ENCODE measurements around the gene METTL24. TPM values are rescaled to one million over a fixed set of nuclear protein-coding genes. Genes with fewer than 3 reads are reported as not detected.

The METTL24 gene
- total RNA-seq, 1 donor from 2014 or later = 0.91 TPM

- intact Hi-C loops (cut with DNase I) = no loop called here
- no peak for DNase-seq
- no peak for ATAC-seq (ENCODE audit: poor library complexity)
Measured at GRCh38 chr6:110341663-110342596, 16.2 kb downstream of the METTL24 start.

- intact Hi-C loops (cut with DNase I) = no loop called here
- ATAC-seq (ENCODE audit: poor library complexity) (no peak), DNase-seq (no peak)
Measured at GRCh38 chr6:110341067-110341466, 17.1 kb downstream of the METTL24 start.

GRCh38 chr6:110340392-110340965, 17.7 kb downstream of the METTL24 start:
- ATAC-seq (ENCODE audit: poor library complexity) = no peak
- DNase-seq = no peak
- intact Hi-C loops (cut with DNase I) = no loop called here

- DNase-seq (no peak), ATAC-seq (ENCODE audit: poor library complexity) (no peak)
- intact Hi-C loops (cut with DNase I) = no loop called here
Measured at GRCh38 chr6:110338820-110339470, 19.2 kb downstream of the METTL24 start.

- DNase-seq (no peak), ATAC-seq (ENCODE audit: poor library complexity) (no peak)
Measured at GRCh38 chr6:110337486-110337885, 20.7 kb downstream of the METTL24 start.

GRCh38 chr6:110334423-110335180, 23.5 kb downstream of the METTL24 start:
- DNase-seq (no peak), ATAC-seq (ENCODE audit: poor library complexity) (no peak)
- intact Hi-C loops (cut with DNase I) = no loop called here

More at GRCh38 chr6:110337486-110337885, 20.7 kb downstream of the METTL24 start:
- intact Hi-C loops (cut with DNase I) = no loop called here

GRCh38 chr6:110332281-110332680, 25.9 kb downstream of the METTL24 start:
- no peak for DNase-seq
- intact Hi-C loops (cut with DNase I) = no loop called here
- no peak for ATAC-seq (ENCODE audit: poor library complexity)

GRCh38 chr6:110331816-110332215, 26.3 kb downstream of the METTL24 start:
- ATAC-seq (ENCODE audit: poor library complexity) (peak; percentile 64), DNase-seq (no peak)
- intact Hi-C loops (cut with DNase I) = no loop called here

GRCh38 chr6:110331390-110331789, 26.8 kb downstream of the METTL24 start:
- no peak for ATAC-seq (ENCODE audit: poor library complexity)
- intact Hi-C loops (cut with DNase I) = no loop called here
- no peak for DNase-seq

GRCh38 chr6:110329714-110330436, 28.3 kb downstream of the METTL24 start:
- intact Hi-C loops (cut with DNase I) = no loop called here
- DNase-seq (no peak), ATAC-seq (ENCODE audit: poor library complexity) (no peak)

- intact Hi-C loops (cut with DNase I) = no loop called here
- ATAC-seq (ENCODE audit: poor library complexity) (no peak), DNase-seq (no peak)
Measured at GRCh38 chr6:110329348-110329713, 28.8 kb downstream of the METTL24 start.

GRCh38 chr6:110328259-110328658, 29.9 kb downstream of the METTL24 start:
- DNase-seq = no peak
- intact Hi-C loops (cut with DNase I) = no loop called here
- ATAC-seq (ENCODE audit: poor library complexity) = no peak

- DNase-seq (no peak), ATAC-seq (ENCODE audit: poor library complexity) (no peak)
- intact Hi-C loops (cut with DNase I) = no loop called here
Measured at GRCh38 chr6:110327391-110327790, 30.8 kb downstream of the METTL24 start.

- ATAC-seq (ENCODE audit: poor library complexity) = no peak
- DNase-seq = no peak
- intact Hi-C loops (cut with DNase I) = no loop called here
Measured at GRCh38 chr6:110326609-110327008, 31.5 kb downstream of the METTL24 start.

GRCh38 chr6:110326057-110326456, 32.1 kb downstream of the METTL24 start:
- DNase-seq = no peak
- ATAC-seq (ENCODE audit: poor library complexity) = no peak
- intact Hi-C loops (cut with DNase I) = no loop called here

- intact Hi-C loops (cut with DNase I) = no loop called here
- DNase-seq (no peak), ATAC-seq (ENCODE audit: poor library complexity) (no peak)
Measured at GRCh38 chr6:110325197-110325596, 33.0 kb downstream of the METTL24 start.

GRCh38 chr6:110324548-110324947, 33.6 kb downstream of the METTL24 start:
- DNase-seq (no peak), ATAC-seq (ENCODE audit: poor library complexity) (no peak)
- intact Hi-C loops (cut with DNase I) = no loop called here

- DNase-seq (no peak), ATAC-seq (ENCODE audit: poor library complexity) (no peak)
- intact Hi-C loops (cut with DNase I) = no loop called here
Measured at GRCh38 chr6:110323258-110323657, 34.9 kb downstream of the METTL24 start.

- DNase-seq (no peak), ATAC-seq (ENCODE audit: poor library complexity) (no peak)
- intact Hi-C loops (cut with DNase I) = no loop called here
Measured at GRCh38 chr6:110322874-110323242, 35.3 kb downstream of the METTL24 start.

All from Right ventricle myocardium superior (tissue), 1 donor.